Chondrocyte (in vitro differentiated cells): ENCODE data around the gene ARHGEF7. TPM values are rescaled to one million over a fixed set of nuclear protein-coding genes. Genes with fewer than 3 reads are reported as not detected.
"Not testable (repeated sequence)": the region's sequence is repeated elsewhere in the genome, so short reads cannot be mapped to it uniquely, and the experiment has no call there.

ENCODE experiments used
- DNase-seq: peaks from one replicate; pipeline ENCODE4 v3.0.0; 2021; ENCODE audit warnings: mixed read lengths, low spot score
- H3K27ac Mint-ChIP-seq: one replicate; pipeline ENCODE4 v1.8.0; 2021; ENCODE audit warnings: mild to moderate bottlenecking, moderate library complexity, mixed read lengths; ENCODE audit not compliant: unreplicated experiment
- H3K27me3 Mint-ChIP-seq: 2 replicates; pipeline ENCODE4 v1.8.0; 2021; ENCODE audit warnings: low read depth, mixed read lengths
- H3K36me3 Mint-ChIP-seq: 2 replicates; pipeline ENCODE4 v1.8.0; 2021; ENCODE audit warnings: low read depth, mixed read lengths
- H3K4me1 Mint-ChIP-seq: 2 replicates; pipeline ENCODE4 v1.8.0; 2021; ENCODE audit warnings: low read depth, mild to moderate bottlenecking, mixed read lengths
- H3K4me3 Mint-ChIP-seq: one replicate; pipeline ENCODE4 v1.8.0; 2021; ENCODE audit warnings: mild to moderate bottlenecking, moderate library complexity, mixed read lengths; ENCODE audit not compliant: unreplicated experiment
- H3K9me3 Mint-ChIP-seq: 2 replicates; pipeline ENCODE4 v1.8.0; 2021; ENCODE audit warnings: low read depth, mixed read lengths
- CTCF ChIP-seq: fragments of 200-600 bp; sonication (generic); IDR thresholded peaks from 2 replicates; pipeline ENCODE4 v1.5.0; 2021; ENCODE audit warnings: antibody characterized with exemption, mild to moderate bottlenecking, moderate library complexity
- total RNA-seq: library from RNA; stranded (reverse); gene quantifications from 3 replicates; pipeline ENCODE4 v1.2.1, GENCODE V29; 2021

ARHGEF7 gene
- total RNA-seq, 1 donor from 2014 or later: 137 TPM

- Mint-ChIP-seq H3K27ac (no peak overlapping the region), H3K4me3 (no peak overlapping the region), H3K9me3 (peaks cover 2% of the 10 kb centered on the region), H3K36me3 (no peaks in the 10 kb centered on the region), H3K4me1 (no peaks in the 10 kb centered on the region), H3K27me3 (no peaks in the 10 kb centered on the region)
- no peak for TF ChIP-seq CTCF
- DNase-seq: no peak
Observed at GRCh38 chr13:111082240-111082639, 32.9 kb upstream of the ARHGEF7 start.

- H3K27ac Mint-ChIP-seq, H3K4me3 Mint-ChIP-seq, H3K36me3 Mint-ChIP-seq, DNase-seq, H3K27me3 Mint-ChIP-seq, H3K4me1 Mint-ChIP-seq, H3K9me3 Mint-ChIP-seq: not testable (repeated sequence)
Observed at GRCh38 chr13:111082769-111083168, 32.3 kb upstream of the ARHGEF7 start.

GRCh38 chr13:111083693-111084092 is 31.4 kb upstream of the ARHGEF7 start:
- H3K4me1 Mint-ChIP-seq, H3K36me3 Mint-ChIP-seq, H3K27ac Mint-ChIP-seq, H3K4me3 Mint-ChIP-seq, H3K9me3 Mint-ChIP-seq, DNase-seq, H3K27me3 Mint-ChIP-seq: not testable (repeated sequence)

GRCh38 chr13:111090169-111090568 is 24.9 kb upstream of the ARHGEF7 start:
- Mint-ChIP-seq H3K9me3 (peaks cover 5% of the 10 kb centered on the region), H3K4me1 (no peaks in the 10 kb centered on the region), H3K27ac (no peak overlapping the region), H3K27me3 (peaks cover 21% of the 10 kb centered on the region), H3K4me3 (no peak overlapping the region), H3K36me3 (no peaks in the 10 kb centered on the region)
- TF ChIP-seq CTCF: no peak
- no peak for DNase-seq

- Mint-ChIP-seq H3K9me3 (peaks cover 3% of the 10 kb centered on the region), H3K4me3 (no peak overlapping the region), H3K27ac (no peak overlapping the region), H3K4me1 (no peaks in the 10 kb centered on the region), H3K36me3 (peaks cover 1% of the 10 kb centered on the region), H3K27me3 (peaks cover 45% of the 10 kb centered on the region)
- no peak for TF ChIP-seq CTCF
- no peak for DNase-seq
Observed at GRCh38 chr13:111092685-111093084, 22.4 kb upstream of the ARHGEF7 start.

GRCh38 chr13:111093136-111093535 is 22.0 kb upstream of the ARHGEF7 start:
- Mint-ChIP-seq H3K27ac (no peak overlapping the region), H3K9me3 (peaks cover 3% of the 10 kb centered on the region), H3K4me1 (no peaks in the 10 kb centered on the region), H3K36me3 (peaks cover 1% of the 10 kb centered on the region), H3K27me3 (peaks cover 47% of the 10 kb centered on the region), H3K4me3 (no peak overlapping the region)
- DNase-seq: no peak
- no peak for TF ChIP-seq CTCF
